OCI-LY1 (cell line): Measurements from ENCODE around the gene CD83.

ENCODE experiments used
- CTCF ChIP-seq: fragments of 200-600 bp; sonication (generic), shearing (Covaris generic); IDR thresholded peaks from 2 replicates; pipeline ENCODE4 v1.5.1; 2017; ENCODE audit warnings: mild to moderate bottlenecking, antibody characterized with exemption, low read length, moderate library complexity, mixed read lengths
- EZH2 ChIP-seq: fragments of 200-600 bp; sonication (generic), shearing (Covaris generic); IDR thresholded peaks from 2 replicates; pipeline ENCODE4 v1.8.0; 2017; ENCODE audit warnings: borderline replicate concordance, mixed run types, mild to moderate bottlenecking, antibody characterized with exemption, low read length, moderate library complexity, mixed read lengths

GRCh38 chr6:14079971-14080370, 37.6 kb upstream of the CD83 start:
- TF ChIP-seq CTCF (no peak), EZH2 (no peak)
